ENCODE results near the gene NLRC3. TPM values are rescaled to one million over a fixed set of nuclear protein-coding genes. Genes with fewer than 3 reads are reported as not detected.
"Not testable (repeated sequence)": the region's sequence is repeated elsewhere in the genome, so short reads cannot be mapped to it uniquely, and the experiment has no call there.

The NLRC3 gene
- total RNA-seq, 1 donor from 2014 or later, result 0.72 TPM

DNA sequence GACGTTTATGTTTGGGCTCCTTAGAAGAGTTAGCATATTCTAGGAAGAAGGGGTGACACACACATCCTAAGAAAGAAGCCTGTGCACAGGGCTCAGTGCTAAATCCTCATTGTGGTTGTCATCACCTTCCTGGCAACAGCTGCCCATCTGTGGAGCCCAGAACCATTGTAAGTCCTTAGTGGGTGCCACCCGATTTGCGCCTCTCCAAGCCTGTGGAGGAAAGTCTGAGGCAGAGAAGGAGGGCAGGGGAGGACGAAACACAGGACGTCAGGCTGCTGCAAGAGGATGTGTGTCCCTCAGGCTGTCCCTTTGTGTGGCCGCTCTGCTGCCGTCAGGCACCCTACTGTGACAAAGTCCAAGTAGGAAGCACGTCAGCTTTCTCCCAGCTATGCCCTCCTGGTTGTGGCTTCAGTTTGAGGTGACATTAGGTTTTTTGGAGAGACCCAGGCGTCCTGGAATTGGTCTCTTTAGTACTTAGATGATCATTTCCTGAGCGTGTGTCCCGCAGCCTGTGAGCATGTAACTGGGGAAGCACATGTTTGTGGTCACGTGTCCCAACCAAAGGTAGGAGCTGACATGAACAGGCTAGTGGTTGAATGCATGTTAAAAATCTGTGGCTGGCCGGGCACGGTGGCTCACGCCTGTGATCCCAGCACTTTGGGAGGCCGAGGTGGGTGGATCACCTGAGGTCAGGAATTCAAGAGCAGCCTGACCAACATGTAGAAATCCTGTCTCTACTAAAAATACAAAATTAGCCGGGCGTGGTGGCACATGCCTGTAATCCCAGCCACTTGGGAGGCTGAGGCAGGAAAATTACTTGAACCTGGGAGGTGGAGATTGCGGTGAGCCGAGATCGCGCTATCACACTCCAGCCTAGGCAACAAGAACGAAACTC lies 65.7 kb downstream of the NLRC3 start:
- no peak for DNase-seq

DNA sequence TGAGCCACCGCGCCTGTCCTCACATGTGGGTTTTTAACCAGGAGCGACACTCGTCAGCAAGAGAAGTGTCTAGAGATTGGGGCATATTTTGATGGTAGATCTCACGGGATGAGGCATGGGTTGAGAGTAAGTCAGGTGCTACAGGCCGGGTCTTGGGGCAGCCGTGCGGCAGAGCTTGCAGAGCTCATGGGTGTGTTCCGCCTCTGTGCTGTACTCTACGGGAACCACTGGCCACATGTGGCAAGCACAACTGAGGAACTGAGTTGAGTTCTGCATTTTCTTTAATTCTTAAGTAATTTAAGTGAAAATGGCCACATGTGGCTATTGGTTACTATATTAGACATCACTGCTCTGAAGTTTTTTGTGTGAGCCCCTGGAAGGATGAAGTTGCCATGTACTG lies 66.8 kb downstream of the NLRC3 start:
- DNase-seq, result no peak

DNA sequence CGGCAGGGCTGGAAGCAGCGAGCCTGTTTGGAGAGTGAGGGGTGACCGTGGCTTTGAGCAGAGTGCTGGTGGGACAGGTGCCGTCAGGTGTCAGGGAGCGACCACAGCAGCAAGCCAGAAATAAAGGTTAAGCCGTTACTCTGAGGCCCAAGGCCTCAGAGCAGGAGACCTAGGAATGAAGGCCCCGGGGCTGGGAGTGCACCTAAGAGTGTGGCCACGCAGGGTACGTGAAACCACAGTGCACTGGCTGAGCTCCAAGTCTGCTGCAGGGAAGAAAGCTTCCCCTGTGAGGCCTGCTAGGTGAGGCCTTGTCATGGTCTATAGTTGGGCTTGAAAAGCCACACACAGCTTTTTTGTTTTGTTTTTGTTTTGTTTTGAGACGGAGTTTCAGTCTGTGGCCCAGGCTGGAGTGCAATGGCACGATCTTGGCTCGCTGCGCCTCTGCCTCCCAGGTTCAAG lies 67.7 kb downstream of the NLRC3 start:
- no peak for DNase-seq

DNA sequence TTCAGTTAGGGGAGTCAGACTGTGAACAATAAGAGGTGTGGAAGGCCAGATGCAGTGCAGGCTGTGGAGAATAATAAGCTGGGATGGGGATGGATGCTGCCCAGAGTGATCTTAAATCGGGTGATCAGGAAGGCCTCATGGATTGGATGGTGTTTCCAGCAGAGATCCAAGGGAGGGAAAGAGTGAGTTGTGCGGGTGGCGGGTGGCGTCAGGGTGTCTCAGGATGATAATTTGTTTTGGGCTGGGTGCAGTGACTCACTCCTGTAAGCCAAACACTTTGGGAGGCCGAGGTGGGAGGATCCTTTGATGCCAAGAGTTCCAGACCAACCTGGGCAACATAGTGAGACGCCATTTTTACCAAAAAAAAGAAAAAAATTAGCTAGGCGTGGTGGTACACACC lies 68.5 kb downstream of the NLRC3 start:
- DNase-seq, result no peak

DNA sequence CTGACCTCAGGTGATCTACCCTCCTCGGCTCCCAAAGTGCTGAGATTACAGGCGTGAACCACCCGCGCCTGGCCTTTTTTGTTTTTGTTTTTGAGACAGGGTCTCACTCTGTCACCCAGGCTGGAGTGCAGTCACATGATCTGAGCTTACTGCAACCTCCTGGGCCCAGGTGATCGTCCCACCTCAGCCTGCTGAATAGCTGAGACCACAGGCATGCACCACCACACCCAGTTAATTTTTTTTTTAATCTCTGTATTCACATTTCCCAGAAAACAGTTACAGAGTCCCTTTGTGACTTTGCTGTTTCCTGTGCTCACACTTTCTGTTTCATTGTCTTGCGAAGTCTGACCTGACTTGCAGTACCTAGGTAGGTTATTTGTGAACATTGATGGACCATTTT lies 73.7 kb downstream of the NLRC3 start:
- DNase-seq, result no peak

DNA sequence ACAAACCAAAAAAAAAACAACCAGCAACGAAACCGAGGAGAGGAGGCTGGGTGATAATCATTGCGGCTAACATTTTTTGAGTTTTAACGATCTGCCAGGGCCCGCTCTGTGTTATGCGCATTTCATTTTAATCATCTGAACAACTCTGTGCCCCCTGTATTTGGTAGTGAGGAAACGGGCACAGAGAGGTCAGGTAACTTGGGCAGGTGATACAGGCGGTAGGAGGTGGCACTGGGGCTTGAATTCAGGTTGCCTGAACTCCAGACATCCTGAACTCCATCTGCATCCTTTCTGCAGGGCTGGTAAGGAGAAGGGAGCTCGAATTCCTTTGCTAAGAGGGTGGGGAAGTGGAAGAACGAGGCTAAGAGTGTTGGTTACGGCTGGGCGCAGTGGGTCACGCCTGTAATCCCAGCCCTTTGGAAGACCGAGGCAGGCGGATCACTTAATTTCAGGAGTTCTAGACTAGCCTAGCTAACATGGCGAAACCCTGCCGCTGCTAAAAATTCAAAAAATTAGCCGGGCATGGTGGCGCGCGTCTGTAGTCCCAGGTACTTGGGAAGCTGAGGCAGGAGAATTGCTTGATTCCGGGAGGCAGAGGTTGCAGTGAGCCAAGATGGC lies 75.3 kb downstream of the NLRC3 start:
- DNase-seq, result no peak

DNA sequence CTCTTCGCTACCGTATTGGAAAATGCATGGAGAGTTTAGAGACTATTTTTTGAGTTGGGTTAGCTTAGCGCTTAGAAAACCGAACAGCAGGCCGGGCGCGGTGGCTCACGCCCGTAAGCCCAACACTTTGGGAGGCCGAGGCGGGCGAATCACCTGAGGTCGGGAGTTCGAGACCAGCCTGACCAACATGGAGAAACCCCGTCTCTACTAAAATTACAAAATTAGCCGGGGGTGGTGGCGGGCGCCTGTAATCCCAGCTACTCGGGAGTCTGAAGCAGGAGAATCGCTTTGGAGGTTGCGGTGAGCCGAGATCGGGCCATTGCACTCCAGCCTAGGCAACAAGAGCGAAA lies 75.8 kb downstream of the NLRC3 start:
- not testable (repeated sequence) for DNase-seq

DNA sequence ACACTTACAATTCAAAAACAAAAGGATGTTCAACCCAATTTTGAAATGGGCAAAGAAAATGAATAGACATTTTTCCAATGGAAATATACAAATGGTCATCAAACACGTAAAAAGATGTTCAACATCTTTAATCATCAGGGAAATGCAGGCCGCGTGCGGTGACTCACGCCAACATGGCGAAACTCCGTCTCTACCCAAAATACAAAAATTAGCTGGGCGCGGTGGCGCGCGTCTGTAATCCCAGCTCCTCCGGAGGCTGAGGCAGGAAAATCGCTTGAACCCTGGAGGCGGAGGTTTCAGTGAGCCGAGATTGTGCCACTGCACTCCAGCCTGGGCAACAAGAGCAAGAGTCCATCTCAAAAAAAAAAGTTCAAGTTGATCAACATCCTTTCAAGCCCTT lies 78.2 kb downstream of the NLRC3 start:
- no peak for DNase-seq

DNA sequence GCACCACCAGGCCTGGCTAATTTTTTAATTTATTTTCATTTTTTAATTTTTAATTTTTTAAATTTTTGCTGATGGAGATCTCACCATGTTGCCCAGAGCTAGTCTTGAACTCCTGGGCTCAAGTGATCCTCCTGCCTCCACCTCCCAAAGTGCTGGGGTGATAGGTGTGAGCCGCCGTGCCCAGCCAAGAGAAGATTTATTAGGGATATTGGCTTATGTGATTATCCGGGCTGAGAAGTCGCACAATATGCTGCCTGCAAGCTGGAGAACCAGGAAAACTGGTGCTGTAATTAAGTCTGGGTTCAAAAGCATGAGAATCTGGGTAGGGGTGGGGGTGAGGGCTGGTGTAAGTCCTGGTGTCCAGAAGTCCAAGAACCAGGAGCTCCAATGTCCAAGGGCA lies 79.4 kb downstream of the NLRC3 start:
- DNase-seq, result no peak

DNA sequence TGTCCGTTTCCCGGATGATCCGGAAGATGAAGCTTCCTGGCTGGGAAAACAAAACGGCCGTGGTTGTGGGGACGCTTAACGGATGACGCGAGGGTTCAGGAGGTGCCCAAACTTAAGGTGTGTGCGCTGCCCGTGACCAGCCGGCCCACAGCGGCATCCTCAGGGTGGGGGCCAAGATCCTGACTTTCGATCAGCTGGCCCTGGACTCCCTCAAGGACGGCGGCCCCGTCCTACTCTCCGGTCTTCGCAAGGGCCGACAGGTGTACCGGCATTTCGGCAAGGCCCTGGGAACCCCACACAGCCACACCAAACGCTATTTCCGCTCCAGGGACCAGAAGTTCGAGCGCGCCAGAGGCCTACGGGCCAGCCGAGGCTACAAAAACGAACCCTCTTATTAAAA lies 80.8 kb downstream of the NLRC3 start:
- DNase-seq, result no peak

DNA sequence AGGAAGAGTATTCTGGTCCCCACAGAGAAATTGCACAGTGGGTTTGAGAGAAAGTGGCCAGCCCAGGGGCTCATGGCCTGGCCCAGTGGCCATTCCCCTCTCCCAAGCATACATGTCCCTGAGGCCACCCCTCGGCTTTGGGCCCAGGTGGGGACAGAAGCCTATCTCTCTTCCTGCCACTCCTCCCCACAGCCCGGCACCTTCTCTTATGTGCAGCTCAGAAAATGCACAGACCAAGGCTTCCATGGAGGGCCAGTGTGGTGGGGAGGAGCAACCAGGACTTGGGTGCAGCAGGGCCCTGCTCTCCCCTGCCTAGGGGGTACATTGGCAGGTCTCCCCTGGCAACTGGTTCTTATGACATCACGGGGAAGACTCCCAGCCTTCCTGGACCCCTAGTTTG lies 82.0 kb downstream of the NLRC3 start, which contains the start of gene C16orf90:
C16orf90 (minus strand) TSS at position 314 of the 400 bp plus-strand sequence; CDS start at position 246, 68 bp downstream.
- no peak for DNase-seq

DNA sequence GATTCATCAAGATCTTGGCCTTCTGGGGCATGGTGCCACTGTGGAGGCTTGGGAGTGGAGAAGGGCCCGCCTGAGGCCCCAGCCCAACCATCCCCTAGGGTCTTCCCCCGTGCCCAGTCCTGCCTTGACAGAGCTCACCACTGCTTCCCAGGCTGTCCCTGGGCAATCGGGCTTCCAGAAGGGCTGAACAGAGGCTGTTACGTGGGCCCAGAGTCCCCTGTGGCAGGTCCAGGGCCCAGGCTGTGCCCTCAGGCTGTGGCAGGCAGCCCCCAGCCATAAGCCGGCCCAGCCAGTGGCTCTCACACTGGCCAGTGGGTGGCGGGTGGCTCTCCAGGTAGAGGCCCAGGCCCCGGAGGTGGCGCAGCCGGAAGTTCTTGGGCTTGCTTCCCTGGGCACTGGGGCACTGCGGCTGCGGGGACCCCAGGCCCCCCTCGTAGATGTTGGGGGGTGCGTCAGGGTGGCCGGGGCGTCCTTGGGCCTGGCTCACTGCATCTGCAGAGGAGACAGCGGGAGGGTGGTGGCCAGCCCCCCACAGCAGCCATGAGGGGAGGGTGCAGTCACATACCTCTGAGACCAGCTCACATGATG lies 82.7 kb downstream of the NLRC3 start:
- DNase-seq, result no peak

DNA sequence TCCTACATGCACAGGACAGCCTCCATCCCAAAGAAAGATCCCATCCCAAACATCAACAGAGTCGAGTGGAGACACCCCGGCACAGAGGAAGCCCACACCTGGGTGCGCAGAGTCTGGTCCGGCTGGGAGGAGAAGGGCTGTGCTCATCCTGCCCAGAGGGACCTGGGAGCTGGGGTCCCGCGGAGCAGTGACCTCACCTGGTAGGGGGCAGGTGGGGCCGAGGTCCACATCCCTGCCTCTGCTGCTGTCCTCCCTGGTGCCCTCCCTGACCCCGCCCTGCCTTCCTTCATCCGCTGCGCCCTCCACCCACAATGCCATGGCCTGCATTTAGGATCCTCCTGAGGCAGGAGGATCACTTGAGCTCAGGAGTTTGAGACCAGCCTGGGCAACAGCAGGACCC lies 84.8 kb downstream of the NLRC3 start:
- DNase-seq, result no peak

DNA sequence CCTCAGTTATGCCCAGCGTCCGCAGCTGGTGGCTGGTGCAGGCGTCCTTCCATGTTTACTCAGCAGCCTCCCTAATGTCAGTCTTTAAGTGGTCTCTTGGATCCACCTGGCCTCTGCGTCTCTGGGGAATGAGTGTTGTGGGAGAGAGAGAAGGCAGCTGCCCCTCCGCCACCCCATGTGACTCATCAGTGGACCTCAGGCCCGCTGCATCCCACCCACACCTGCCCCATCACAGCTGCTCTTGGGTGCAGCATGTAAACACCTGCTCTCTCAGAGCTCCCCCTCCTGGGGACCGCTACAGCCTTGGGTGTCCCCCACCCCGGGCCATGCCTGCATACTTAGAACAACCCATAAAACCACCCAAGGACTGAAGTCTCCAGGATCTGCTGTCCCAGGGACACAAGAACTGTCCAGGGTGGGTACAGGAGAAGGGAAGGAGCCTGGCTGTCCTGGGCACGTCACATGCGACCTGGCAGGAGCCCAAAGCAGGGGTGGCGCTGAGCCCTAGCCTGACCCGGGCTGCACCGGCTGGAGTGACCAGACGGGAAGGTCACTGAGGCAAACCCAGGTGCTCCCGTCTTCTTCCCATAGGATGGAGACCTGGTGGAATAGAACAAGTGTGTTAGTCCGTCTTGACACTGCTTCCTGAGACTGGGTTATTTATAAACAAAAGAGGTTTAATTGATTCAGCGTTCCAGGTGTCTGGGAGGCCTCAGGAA lies 86.1 kb downstream of the NLRC3 start:
- peak; percentile 68 for DNase-seq

Other genes with a start within 250 kb of the NLRC3 start
- 0.21 TPM for gene OR2C1, start 221.5 kb downstream of the NLRC3 start, total RNA-seq
- gene ZSCAN32, start 176.4 kb downstream of the NLRC3 start, total RNA-seq, result 11.1 TPM
- gene ZNF174, start 176.2 kb downstream of the NLRC3 start, total RNA-seq, result 7.6 TPM
- gene ZNF597, start 133.9 kb downstream of the NLRC3 start, total RNA-seq, result 2.3 TPM
- gene NAA60, start 133.7 kb downstream of the NLRC3 start, total RNA-seq, result 15.7 TPM
- gene C16orf90, start 81.9 kb downstream of the NLRC3 start, total RNA-seq, result not detected
- 26.3 TPM for gene CLUAP1, start 76.4 kb downstream of the NLRC3 start, total RNA-seq
- gene SLX4, start 34.2 kb upstream of the NLRC3 start, total RNA-seq, result 5.9 TPM
- gene DNASE1, start 77.3 kb upstream of the NLRC3 start, total RNA-seq, result 41.1 TPM
- 136 TPM for gene TRAP1, start 140.1 kb upstream of the NLRC3 start, total RNA-seq